GM18519 (cell line): ENCODE data around the gene CLEC14A.

Source experiments
- ATAC-seq: cut with Tn5 transposase; IDR thresholded peaks from one replicate; pipeline ENCODE4 v1.9.1; 2021; ENCODE audit warnings: mild to moderate bottlenecking, moderate library complexity; ENCODE audit not compliant: unreplicated experiment, low FRiP score

The CLEC14A gene

DNA sequence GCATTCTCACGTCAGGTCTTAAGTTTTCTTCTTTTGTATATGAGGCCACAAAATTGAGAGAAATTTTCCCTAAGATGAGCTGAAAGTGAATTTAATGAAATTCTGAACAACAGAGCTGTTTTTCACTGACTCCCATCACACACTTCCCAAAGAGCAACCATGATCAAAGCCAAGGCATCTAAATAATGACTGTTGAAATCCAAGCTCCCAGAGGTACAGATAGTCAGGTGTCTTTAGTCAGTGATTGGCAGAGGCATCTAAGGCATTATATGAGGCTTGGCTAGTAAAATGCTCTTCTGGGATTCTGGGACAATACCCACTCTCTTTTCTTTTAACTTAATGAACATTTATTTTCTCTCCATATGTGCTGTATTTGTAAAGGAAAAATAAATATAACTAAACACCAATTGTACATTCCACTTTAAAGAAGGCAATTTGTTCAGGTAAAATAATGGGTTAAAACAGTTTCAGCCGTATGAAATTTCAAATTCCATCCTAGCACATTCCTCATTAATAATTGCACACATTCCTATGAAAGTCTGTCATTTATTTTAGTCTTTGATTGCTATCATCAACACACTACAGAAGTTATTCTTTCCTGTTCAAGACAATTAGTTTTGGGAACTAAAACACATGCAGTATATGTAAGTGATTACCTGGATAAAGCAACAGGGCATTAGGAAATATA lies 49.1 kb downstream of the CLEC14A start:
- no peak for ATAC-seq

DNA sequence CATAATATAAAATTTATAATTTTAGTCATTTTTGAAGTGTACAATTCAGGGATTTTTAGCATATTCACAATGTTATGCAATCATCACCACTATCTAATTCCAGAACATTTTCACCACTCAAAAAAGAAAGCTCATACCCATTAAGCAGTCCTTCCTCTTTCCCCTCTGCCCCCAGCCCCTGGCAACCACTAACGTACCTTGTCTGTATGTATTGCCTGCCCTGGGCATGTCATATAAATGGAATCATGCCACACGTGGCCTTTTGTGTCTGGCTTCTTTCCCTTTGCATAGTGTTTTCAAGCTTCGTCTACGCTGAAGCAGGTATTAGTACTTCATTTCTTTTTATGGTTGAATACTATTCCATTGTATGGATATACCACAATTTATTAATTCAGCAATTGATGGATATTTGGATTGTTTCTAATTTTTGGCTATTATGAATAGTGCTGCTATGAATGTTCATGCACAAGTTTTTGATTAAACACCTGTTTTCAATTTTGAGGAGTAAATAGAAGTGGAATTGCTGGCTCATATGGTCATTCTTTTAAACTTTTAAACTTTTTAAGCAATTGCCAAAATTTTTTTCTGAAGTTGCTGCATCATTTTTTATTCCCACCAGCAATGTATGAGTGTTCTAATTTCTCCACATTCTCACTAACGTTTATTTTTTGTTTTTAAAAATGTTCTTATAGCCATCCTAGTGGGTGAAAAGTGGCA lies 49.8 kb downstream of the CLEC14A start:
- no peak for ATAC-seq

GRCh38 chr14:38205119-38205813 lies 50.6 kb downstream of the CLEC14A start:
- ATAC-seq = no peak

DNA sequence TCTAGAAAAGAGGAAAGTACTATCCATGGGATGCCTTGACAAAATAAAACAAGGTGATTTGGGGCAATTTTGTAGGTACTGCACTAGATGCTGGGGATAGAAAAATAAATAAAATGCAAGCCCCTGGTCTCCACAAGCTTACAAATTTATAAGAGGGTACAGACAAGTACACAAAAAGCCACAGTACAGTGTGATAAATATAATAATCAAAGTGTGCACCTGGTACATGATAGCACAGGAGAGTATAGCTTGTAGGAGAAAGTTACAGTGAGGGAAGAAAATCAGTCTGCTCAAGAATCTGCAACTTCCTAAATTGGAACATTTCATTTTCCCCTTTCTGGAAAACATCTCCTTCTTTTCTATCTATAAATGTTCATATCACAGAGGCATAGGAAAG lies 51.2 kb downstream of the CLEC14A start:
- ATAC-seq = no peak
